ENCODE results near the gene IMPA2.

- TF ChIP-seq TARDBP (IDR thresholded peaks at IDR 0.05) (no peak), FOXM1 (IDR thresholded peaks at IDR 0.05; ENCODE audit: borderline replicate concordance) (no peak)
Measured at GRCh38 chr18:11991021-11991795, 9.9 kb downstream of the IMPA2 start.

Data from HEK293T (cell line).